ENCODE results near the gene PDGFA. TPM values are rescaled to one million over a fixed set of nuclear protein-coding genes. Genes with fewer than 3 reads are reported as not detected.

Gene PDGFA
- total and polyA plus RNA-seq, 2 donors from 2014 or later, result 14.1 to 53.0 TPM

- DNase-seq, result no peak
- Histone ChIP-seq H3K27ac (ENCODE audit: low read depth in 2 of 2, low read length in 2 of 2) (no peak overlapping the region), H3K4me3 (ENCODE audit: low read length in 3 of 3) (no peak overlapping the region), H3K4me1 (ENCODE audit: control insufficient read depth in 2 of 3, insufficient read depth in 2 of 3, low read depth in 1 of 3, low read length in 3 of 3) (peaks cover 0 to 3% (median 0%) of the 10 kb centered on the region in 3 donors), H3K27me3 (ENCODE audit: control insufficient read depth, insufficient read depth, low read length) (no peaks in the 10 kb centered on the region), H3K9me3 (ENCODE audit: control insufficient read depth in 2 of 3, insufficient read depth in 1 of 3, low read length in 3 of 3) (peaks cover 0 to 5% (median 0%) of the 10 kb centered on the region in 3 donors), H3K9ac (ENCODE audit: low read length in 3 of 3) (no peak overlapping the region), H3K36me3 (ENCODE audit: control insufficient read depth in 2 of 3, insufficient read depth in 3 of 3, low read length in 3 of 3) (no peaks in the 10 kb centered on the region)
- FAIRE-seq, result no peak
- no peak for TF ChIP-seq CTCF (IDR thresholded peaks at IDR 0.05; ENCODE audit: borderline replicate concordance, extremely low read depth, insufficient read depth)
- intact Hi-C loops (cut with DNase I), result no loop called here
Observed at GRCh38 chr7:536231-536630, 16.6 kb upstream of the PDGFA start.

GRCh38 chr7:534959-535358 is 15.3 kb upstream of the PDGFA start:
- intact Hi-C loops (cut with DNase I), result no loop called here
- Histone ChIP-seq H3K9ac (ENCODE audit: low read length in 3 of 3) (no peak overlapping the region), H3K4me1 (ENCODE audit: control insufficient read depth in 2 of 3, insufficient read depth in 2 of 3, low read depth in 1 of 3, low read length in 3 of 3) (peaks cover 0 to 3% (median 0%) of the 10 kb centered on the region in 3 donors), H3K27me3 (ENCODE audit: control insufficient read depth, insufficient read depth, low read length) (no peaks in the 10 kb centered on the region), H3K4me3 (ENCODE audit: low read length in 3 of 3) (no peak overlapping the region), H3K9me3 (ENCODE audit: control insufficient read depth in 2 of 3, insufficient read depth in 1 of 3, low read length in 3 of 3) (no peaks in the 10 kb centered on the region), H3K36me3 (ENCODE audit: control insufficient read depth in 2 of 3, insufficient read depth in 3 of 3, low read length in 3 of 3) (no peaks in the 10 kb centered on the region), H3K27ac (ENCODE audit: low read depth in 2 of 2, low read length in 2 of 2) (no peak overlapping the region)
- FAIRE-seq, result no peak
- DNase-seq, result no peak
- TF ChIP-seq CTCF (IDR thresholded peaks at IDR 0.05; ENCODE audit: borderline replicate concordance, extremely low read depth, insufficient read depth), result no peak

- TF ChIP-seq CTCF (IDR thresholded peaks at IDR 0.05; ENCODE audit: borderline replicate concordance, extremely low read depth, insufficient read depth), result no peak
- no peaks in the 10 kb centered on the region for H3K36me3 ChIP-seq (ENCODE audit: control insufficient read depth in 2 of 3, insufficient read depth in 3 of 3, low read length in 3 of 3)
- DNase-seq, result no peak
- intact Hi-C loops (cut with DNase I), result no loop called here
- no peak overlapping the region for H3K9ac ChIP-seq (ENCODE audit: low read length in 3 of 3)
- no peak overlapping the region for H3K27ac ChIP-seq (ENCODE audit: low read depth in 2 of 2, low read length in 2 of 2)
- peaks cover 0 to 3% (median 0%) of the 10 kb centered on the region in 3 donors for H3K4me1 ChIP-seq (ENCODE audit: control insufficient read depth in 2 of 3, insufficient read depth in 2 of 3, low read depth in 1 of 3, low read length in 3 of 3)
- FAIRE-seq, result no peak
- no peak overlapping the region for H3K4me3 ChIP-seq (ENCODE audit: low read length in 3 of 3)
- H3K27me3 ChIP-seq (ENCODE audit: control insufficient read depth, insufficient read depth, low read length), result no peaks in the 10 kb centered on the region
- H3K9me3 ChIP-seq (ENCODE audit: control insufficient read depth in 2 of 3, insufficient read depth in 1 of 3, low read length in 3 of 3), result no peaks in the 10 kb centered on the region
Observed at GRCh38 chr7:534075-534474, 14.4 kb upstream of the PDGFA start.

- Histone ChIP-seq H3K27me3 (ENCODE audit: control insufficient read depth, insufficient read depth, low read length) (no peaks in the 10 kb centered on the region), H3K27ac (ENCODE audit: low read depth in 2 of 2, low read length in 2 of 2) (no peak overlapping the region), H3K4me3 (ENCODE audit: low read length in 3 of 3) (no peak overlapping the region), H3K9ac (ENCODE audit: low read length in 3 of 3) (no peak overlapping the region), H3K9me3 (ENCODE audit: control insufficient read depth in 2 of 3, insufficient read depth in 1 of 3, low read length in 3 of 3) (no peaks in the 10 kb centered on the region), H3K36me3 (ENCODE audit: control insufficient read depth in 2 of 3, insufficient read depth in 3 of 3, low read length in 3 of 3) (no peaks in the 10 kb centered on the region), H3K4me1 (ENCODE audit: control insufficient read depth in 2 of 3, insufficient read depth in 2 of 3, low read depth in 1 of 3, low read length in 3 of 3) (peaks cover 0 to 3% (median 0%) of the 10 kb centered on the region in 3 donors)
- intact Hi-C loops (cut with DNase I), result no loop called here
- DNase-seq (no peak), FAIRE-seq (no peak)
- no peak for TF ChIP-seq CTCF (IDR thresholded peaks at IDR 0.05; ENCODE audit: borderline replicate concordance, extremely low read depth, insufficient read depth)
Observed at GRCh38 chr7:533266-533665, 13.6 kb upstream of the PDGFA start.
